Activated T-helper 2 cell treated with anti-CD3 and anti-CD28 coated beads, Interferon-gamma antibody, Interleukin-2, Interleukin-4, amounts not matched to agents 10 μg/mL and 5 μg/mL and 100 μg/mL, durations not matched to agents 14 hours and 24 hours and 36 hours (primary cell): ENCODE measurements around the gene GRIN2A. TPM values are rescaled to one million over a fixed set of nuclear protein-coding genes. Genes with fewer than 3 reads are reported as not detected.

ENCODE experiments used
- DNase-seq: peaks from one replicate; pipeline ENCODE4 v3.0.0; 2021; ENCODE audit warnings: low spot score
- H3K27ac Mint-ChIP-seq: one replicate; pipeline ENCODE4 v1.8.0; 2021; ENCODE audit warnings: mixed read lengths
- H3K27me3 Mint-ChIP-seq: one replicate; pipeline ENCODE4 v1.8.0; 2021; ENCODE audit warnings: low read depth, mixed read lengths
- H3K36me3 Mint-ChIP-seq: one replicate; pipeline ENCODE4 v1.8.0; 2021; ENCODE audit warnings: low read depth, mixed read lengths
- H3K4me1 Mint-ChIP-seq: one replicate; pipeline ENCODE4 v1.8.0; 2021; ENCODE audit warnings: low read depth, mixed read lengths
- H3K4me3 Mint-ChIP-seq: one replicate; pipeline ENCODE4 v1.8.0; 2021; ENCODE audit warnings: low read depth, mild to moderate bottlenecking, moderate library complexity, mixed read lengths
- H3K9me3 Mint-ChIP-seq: one replicate; pipeline ENCODE4 v1.8.0; 2021; ENCODE audit warnings: mixed read lengths
- intact Hi-C: fragments of 100-400 bp; cut with micrococcal nuclease; formaldehyde crosslinking; loops from one replicate; pipeline ENCODE4 v1.15.1; 2023
- total RNA-seq: library from RNA; stranded (reverse); gene quantifications from 2 replicates; pipeline ENCODE4 v1.2.3, GENCODE V29; 2022

GRIN2A gene
- total RNA-seq, 1 donor from 2014 or later, result not detected

DNA sequence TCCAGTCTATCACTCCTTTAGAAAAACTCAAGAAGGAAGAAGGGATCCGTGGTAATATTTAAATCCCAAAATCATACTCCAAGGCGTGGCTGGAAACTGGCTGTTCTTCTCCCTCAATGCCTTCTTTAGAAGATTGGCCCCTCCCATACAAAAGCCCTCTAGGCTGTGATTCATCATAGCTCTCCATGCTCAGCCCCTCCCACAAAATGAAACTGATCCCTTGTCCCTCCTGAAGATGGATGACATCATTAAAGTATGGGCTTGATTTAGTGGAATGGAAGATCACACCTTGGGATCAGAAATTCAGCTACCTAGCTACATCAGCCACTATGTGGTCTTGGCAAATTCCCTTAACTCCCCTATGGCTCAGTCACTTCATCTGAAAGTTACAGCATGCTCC lies 4.1 kb downstream of the GRIN2A start:
- Mint-ChIP-seq H3K36me3 (no peaks in the 10 kb centered on the region), H3K9me3 (no peaks in the 10 kb centered on the region), H3K27me3 (peaks cover 19% of the 10 kb centered on the region), H3K4me1 (no peaks in the 10 kb centered on the region), H3K4me3 (no peak overlapping the region), H3K27ac (no peak overlapping the region)
- no peak for DNase-seq
- intact Hi-C loops, result no loop called here

DNA sequence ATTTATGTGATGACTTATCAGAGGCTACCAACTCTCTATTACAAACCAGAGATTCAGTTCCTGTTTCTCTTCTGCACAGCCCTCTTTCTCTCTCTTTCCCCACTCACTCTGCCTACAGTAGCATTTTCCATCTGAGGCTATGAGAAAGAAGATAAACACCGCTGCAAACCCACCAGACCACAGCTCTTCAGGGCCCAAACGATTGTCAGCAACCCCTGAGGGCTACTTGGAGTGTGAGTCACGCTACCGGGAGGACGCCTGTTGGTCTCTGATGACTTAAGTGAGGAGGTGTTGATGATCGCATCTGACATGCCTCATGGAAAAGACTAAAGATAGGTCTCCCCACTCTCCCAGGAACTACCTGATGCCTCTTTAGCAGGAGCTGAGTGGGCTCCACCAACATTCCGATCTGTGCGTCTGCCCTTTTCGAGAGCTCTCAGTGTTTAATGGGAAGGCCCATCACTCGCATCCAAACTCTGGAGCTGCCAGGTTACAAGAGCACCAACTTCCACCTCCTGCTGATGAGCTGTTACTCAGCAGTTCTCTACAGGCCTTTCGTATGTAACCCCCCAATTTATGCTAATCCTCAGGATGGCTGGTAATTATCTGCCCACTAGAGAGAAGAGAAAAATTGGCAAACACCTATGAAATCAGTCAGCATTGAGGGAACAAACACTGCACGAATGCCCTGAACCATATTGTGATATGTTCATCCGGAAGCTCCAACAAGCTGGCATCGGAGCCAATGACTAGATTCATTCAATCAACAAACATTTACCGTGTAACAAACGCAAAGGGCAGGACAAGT lies 9.2 kb downstream of the GRIN2A start:
- no peaks in the 10 kb centered on the region for H3K4me1 Mint-ChIP-seq
- intact Hi-C loops, result no loop called here
- no peak overlapping the region for H3K4me3 Mint-ChIP-seq
- no peaks in the 10 kb centered on the region for H3K36me3 Mint-ChIP-seq
- no peaks in the 10 kb centered on the region for H3K27me3 Mint-ChIP-seq
- H3K27ac Mint-ChIP-seq, result no peak overlapping the region
- DNase-seq, result no peak
- H3K9me3 Mint-ChIP-seq, result no peaks in the 10 kb centered on the region

DNA sequence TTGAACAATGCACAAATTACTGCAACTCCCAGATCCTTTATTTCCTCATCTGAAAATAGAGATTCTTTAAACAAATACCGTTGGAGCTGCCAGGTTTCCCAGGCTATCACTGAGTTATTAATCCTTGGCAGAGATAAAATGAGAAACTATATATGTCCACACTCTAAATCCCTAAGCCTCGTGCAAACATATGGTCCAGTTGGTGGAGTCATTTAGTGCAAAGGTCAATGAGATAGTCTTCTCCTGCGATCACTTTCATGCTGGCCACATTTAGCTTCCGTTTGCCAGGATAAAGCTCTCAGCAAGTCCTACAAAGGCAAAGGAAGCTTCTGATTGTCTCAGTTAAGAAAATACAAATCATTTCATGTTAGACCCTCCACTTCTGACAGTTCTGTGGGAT lies 11.0 kb downstream of the GRIN2A start:
- Mint-ChIP-seq H3K4me3 (no peak overlapping the region), H3K27ac (no peak overlapping the region), H3K27me3 (no peaks in the 10 kb centered on the region), H3K9me3 (no peaks in the 10 kb centered on the region), H3K36me3 (no peaks in the 10 kb centered on the region), H3K4me1 (no peaks in the 10 kb centered on the region)
- intact Hi-C loops, result no loop called here
- no peak for DNase-seq

DNA sequence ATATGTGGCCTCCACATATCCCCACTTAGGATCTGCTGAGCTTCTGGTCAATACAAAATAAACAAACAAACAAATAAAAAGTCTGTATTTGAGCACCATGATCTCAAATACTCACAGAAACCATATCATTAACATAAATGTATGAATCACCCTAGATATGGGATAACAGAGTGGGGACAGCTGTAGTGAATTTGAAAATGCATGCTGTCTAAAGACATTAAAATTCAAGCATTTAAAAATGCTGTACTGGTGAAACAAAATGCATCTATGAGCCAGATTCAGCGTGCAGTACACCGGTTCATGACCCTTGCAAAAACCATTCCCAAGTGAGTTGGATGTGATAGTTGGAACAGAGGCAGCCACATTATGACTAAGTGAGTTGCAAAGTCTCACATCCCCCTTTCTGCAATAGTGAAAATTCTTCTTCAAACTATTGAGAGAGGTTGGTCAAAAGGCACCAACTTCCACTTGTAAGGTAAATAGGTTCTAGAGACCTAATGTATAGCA lies 12.3 kb downstream of the GRIN2A start:
- intact Hi-C loops, result no loop called here
- DNase-seq, result no peak
- Mint-ChIP-seq H3K4me3 (no peak overlapping the region), H3K36me3 (no peaks in the 10 kb centered on the region), H3K27ac (no peak overlapping the region), H3K27me3 (no peaks in the 10 kb centered on the region), H3K4me1 (no peaks in the 10 kb centered on the region), H3K9me3 (no peaks in the 10 kb centered on the region)

DNA sequence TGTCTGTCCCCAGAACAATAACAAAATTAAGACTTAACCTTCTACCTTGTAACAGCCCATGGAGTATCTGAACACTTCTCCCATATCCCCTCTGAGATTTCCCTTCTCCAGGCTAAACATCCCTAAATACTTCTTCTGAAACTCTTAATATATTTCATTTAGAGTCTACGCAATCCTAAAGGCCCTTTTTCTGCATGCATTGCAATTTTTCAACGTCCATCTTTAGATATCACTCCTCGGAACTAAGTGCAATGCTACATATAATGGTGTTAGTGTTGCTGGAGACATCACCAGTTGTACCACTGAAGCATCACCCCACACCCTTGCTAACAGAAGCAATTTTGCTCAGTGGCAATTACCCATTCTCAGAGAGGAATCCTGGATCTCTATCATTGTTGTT lies 13.2 kb downstream of the GRIN2A start:
- H3K4me3 Mint-ChIP-seq, result no peak overlapping the region
- no peak overlapping the region for H3K27ac Mint-ChIP-seq
- no peaks in the 10 kb centered on the region for H3K4me1 Mint-ChIP-seq
- DNase-seq, result no peak
- intact Hi-C loops, result no loop called here
- no peaks in the 10 kb centered on the region for H3K36me3 Mint-ChIP-seq
- no peaks in the 10 kb centered on the region for H3K27me3 Mint-ChIP-seq
- no peaks in the 10 kb centered on the region for H3K9me3 Mint-ChIP-seq

DNA sequence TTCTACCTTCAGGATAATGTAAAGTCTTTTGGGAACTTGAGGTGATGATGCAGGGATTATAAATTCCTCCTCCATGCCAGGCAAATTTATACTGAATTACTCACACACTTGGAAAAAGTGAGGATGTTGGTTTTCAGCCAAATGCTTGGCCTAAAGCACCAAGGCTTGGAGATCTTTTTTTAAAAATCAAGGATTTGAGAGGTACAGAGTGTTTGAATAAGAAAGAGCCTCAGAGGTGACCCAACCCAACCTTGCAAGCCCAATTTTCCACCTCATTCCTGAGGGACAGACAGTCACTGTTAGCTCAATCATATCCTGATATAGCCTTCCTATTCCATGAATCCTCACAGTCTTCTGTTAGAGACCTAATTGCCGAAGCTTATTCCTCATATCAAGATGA lies 14.0 kb downstream of the GRIN2A start:
- no peak for DNase-seq
- no peaks in the 10 kb centered on the region for H3K36me3 Mint-ChIP-seq
- H3K4me3 Mint-ChIP-seq, result no peak overlapping the region
- no peaks in the 10 kb centered on the region for H3K4me1 Mint-ChIP-seq
- H3K27ac Mint-ChIP-seq, result no peak overlapping the region
- intact Hi-C loops, result no loop called here
- no peaks in the 10 kb centered on the region for H3K9me3 Mint-ChIP-seq
- no peaks in the 10 kb centered on the region for H3K27me3 Mint-ChIP-seq

DNA sequence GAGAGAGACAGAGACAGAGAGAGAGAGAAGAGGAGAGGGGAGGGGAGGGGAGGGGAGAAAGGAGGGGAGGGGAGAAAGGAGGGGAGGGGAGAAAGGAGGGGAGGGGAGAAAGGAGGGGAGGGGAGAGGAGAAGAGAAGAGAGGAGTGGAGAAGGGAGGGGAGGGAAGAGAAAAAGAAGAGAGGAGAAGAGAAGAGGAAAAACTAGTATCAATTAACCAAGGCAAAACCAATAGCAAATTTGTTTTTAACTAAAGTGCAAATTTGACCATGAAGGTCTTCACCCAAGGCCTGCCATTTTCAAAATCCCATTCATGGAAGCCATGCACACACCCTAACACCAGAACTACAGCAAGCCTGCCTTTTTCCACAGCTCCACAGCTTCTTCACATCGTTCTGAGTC lies 16.6 kb downstream of the GRIN2A start:
- Mint-ChIP-seq H3K27me3 (no peaks in the 10 kb centered on the region), H3K9me3 (no peaks in the 10 kb centered on the region), H3K27ac (no peak overlapping the region), H3K4me3 (no peak overlapping the region), H3K36me3 (no peaks in the 10 kb centered on the region), H3K4me1 (no peaks in the 10 kb centered on the region)
- DNase-seq, result no peak
- intact Hi-C loops, result no loop called here

DNA sequence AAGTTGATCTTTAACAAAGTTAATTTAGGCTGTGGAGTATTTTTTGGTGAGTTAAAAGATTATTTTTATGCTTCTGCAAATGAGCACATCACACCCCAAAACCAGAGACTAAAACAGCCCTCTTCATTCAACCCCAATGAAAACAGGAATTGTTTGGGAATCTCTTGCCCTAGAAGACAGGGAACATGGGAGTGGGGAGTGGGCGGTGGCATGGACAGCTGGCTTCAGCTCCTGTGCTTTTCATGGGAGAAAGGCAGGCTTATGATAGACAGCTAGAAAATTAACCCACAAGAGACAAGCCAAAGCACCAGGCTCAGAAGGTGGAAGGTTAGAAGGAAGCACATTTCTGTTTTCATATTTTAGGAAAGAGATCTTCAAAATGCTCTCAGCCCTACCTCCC lies 19.2 kb downstream of the GRIN2A start:
- no peak overlapping the region for H3K4me3 Mint-ChIP-seq
- DNase-seq, result no peak
- no peaks in the 10 kb centered on the region for H3K36me3 Mint-ChIP-seq
- H3K4me1 Mint-ChIP-seq, result no peaks in the 10 kb centered on the region
- no peaks in the 10 kb centered on the region for H3K27me3 Mint-ChIP-seq
- intact Hi-C loops, result no loop called here
- H3K27ac Mint-ChIP-seq, result no peak overlapping the region
- H3K9me3 Mint-ChIP-seq, result no peaks in the 10 kb centered on the region

DNA sequence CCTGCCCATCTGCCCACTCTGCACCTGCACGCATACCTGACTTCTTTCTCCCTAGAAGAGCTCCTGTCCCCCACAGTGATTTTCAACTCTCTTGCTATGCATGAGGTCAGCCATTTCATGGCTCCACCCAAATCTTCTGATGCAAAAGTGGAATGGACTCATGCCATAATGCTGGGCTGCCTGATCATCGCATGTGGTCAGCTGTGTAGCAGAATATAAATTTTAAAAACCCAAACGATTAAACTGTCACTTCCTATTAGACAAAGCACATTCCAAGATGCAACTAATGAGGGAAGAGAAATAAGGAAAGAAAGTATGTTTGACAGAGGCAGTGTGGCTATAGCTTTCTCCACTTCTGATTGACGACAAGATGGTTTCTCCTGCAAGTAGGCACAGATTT lies 26.1 kb downstream of the GRIN2A start:
- Mint-ChIP-seq H3K9me3 (no peaks in the 10 kb centered on the region), H3K36me3 (no peaks in the 10 kb centered on the region), H3K27ac (no peak overlapping the region), H3K4me1 (no peaks in the 10 kb centered on the region), H3K4me3 (no peak overlapping the region), H3K27me3 (no peaks in the 10 kb centered on the region)
- intact Hi-C loops, result no loop called here
- DNase-seq, result no peak

DNA sequence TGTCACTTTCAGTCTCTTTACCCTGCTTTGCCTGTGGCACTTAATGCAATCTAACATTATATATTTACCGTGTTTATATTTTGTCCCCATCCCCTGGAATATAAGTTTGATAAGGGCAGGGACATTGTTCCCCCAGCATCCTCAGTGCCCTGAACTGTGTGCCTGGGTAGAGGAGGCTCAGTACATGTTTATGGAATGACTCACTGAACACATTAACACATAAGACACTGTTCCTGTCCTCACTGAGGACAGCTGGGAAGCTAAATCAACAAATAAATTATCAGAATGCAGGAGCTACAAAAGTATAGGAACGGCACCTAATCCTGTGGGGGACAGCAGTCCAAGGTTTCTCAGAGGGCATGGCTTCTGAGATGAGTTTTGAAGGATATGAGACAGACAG lies 27.8 kb downstream of the GRIN2A start:
- no peak overlapping the region for H3K27ac Mint-ChIP-seq
- H3K4me3 Mint-ChIP-seq, result no peak overlapping the region
- H3K27me3 Mint-ChIP-seq, result no peaks in the 10 kb centered on the region
- H3K9me3 Mint-ChIP-seq, result no peaks in the 10 kb centered on the region
- no peaks in the 10 kb centered on the region for H3K36me3 Mint-ChIP-seq
- DNase-seq, result no peak
- intact Hi-C loops, result no loop called here
- no peaks in the 10 kb centered on the region for H3K4me1 Mint-ChIP-seq

DNA sequence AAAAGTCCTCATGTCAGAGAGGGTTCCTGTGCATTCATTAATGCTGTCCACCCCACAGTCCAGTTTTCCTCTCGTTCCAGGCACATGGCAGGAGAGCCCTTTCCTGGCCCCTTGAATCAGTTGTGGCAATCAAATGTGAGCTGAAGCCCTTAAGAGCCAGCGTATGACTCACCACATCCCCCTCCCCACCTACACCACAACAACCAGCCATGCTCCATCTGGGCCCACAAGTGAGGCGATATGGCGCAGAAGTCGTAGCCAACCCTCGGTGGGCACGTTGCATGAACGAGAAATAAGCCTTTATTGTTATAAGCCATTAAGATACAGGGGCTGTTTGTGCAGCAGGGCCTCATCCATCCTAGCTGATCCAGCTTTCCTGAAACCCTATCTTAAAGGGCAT lies 28.2 kb downstream of the GRIN2A start:
- Mint-ChIP-seq H3K27ac (no peak overlapping the region), H3K36me3 (no peaks in the 10 kb centered on the region), H3K4me3 (no peak overlapping the region), H3K9me3 (no peaks in the 10 kb centered on the region), H3K4me1 (no peaks in the 10 kb centered on the region), H3K27me3 (no peaks in the 10 kb centered on the region)
- DNase-seq, result no peak
- intact Hi-C loops, result no loop called here

DNA sequence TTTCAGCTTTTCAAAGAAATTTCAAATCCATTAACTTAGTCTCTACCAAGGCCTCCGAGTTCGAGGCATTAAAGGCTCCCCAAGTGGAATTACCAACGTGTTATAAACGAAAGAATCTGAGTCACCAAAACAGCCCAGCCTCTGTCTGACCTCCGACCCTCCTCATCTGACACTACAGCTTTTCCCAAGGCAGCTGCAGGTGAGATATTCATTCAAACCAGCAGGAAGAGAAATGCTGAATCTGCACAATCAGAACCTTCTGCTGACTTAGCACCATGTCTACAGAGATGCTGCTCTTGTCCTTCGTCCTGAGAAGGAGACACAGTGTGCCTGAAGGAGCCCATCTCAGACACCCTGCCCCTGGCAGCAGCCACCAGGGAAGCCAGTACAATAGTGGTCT lies 30.5 kb downstream of the GRIN2A start:
- no peak for DNase-seq
- H3K36me3 Mint-ChIP-seq, result no peaks in the 10 kb centered on the region
- H3K4me3 Mint-ChIP-seq, result no peak overlapping the region
- H3K27me3 Mint-ChIP-seq, result no peaks in the 10 kb centered on the region
- no peak overlapping the region for H3K27ac Mint-ChIP-seq
- no peaks in the 10 kb centered on the region for H3K9me3 Mint-ChIP-seq
- intact Hi-C loops, result no loop called here
- H3K4me1 Mint-ChIP-seq, result no peaks in the 10 kb centered on the region

DNA sequence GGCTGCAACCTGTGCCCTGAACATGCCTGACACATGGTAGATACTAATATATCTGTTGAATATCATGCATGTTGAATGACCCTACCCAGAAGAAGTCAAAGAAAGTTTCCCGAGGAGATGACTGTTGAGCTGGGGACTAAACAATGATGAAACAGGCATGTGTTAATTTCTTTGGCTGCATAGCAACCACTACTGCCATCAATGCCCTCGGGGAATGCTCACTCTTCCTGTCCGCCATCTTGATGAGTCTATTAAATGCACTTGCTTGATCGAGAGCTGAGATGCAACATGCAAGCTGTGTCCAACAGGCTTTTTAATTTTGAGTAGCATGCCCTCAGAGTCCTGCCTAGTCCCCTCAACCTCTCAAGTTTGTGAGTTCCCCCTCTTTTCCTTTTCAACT lies 31.3 kb downstream of the GRIN2A start:
- Mint-ChIP-seq H3K36me3 (no peaks in the 10 kb centered on the region), H3K27me3 (no peaks in the 10 kb centered on the region), H3K27ac (no peak overlapping the region), H3K4me1 (no peaks in the 10 kb centered on the region), H3K9me3 (no peaks in the 10 kb centered on the region), H3K4me3 (no peak overlapping the region)
- no peak for DNase-seq
- intact Hi-C loops, result no loop called here
